AG04450 (cell line): ENCODE data around the gene APPBP2. TPM values are rescaled to one million over a fixed set of nuclear protein-coding genes. Genes with fewer than 3 reads are reported as not detected.

Source experiments
- CTCF ChIA-PET: fragments of 300-600, 350-600 bp; formaldehyde crosslinking; extraction: SDS; loops from one replicate; lab custom pipeline; 2022; ENCODE audit warnings: antibody characterized with exemption, inconsistent platforms; lab: Charles Lee
- POLR2A ChIA-PET: fragments of 350-600 bp; formaldehyde crosslinking; extraction: SDS; loops from one replicate; lab custom pipeline; 2021; ENCODE audit warnings: antibody characterized with exemption, inconsistent platforms; lab: Yijun Ruan, JAX
- DNase-seq: peaks from one replicate; pipeline ENCODE4 v3.0.0-alpha.2; 2011; ENCODE audit warnings: low read depth, low spot score
- H3K27ac ChIP-seq: one replicate; pipeline ENCODE4 v1.5.1; 2012; ENCODE audit warnings: low read depth, low read length, control low read depth
- H3K27me3 ChIP-seq: one replicate; pipeline ENCODE4 v1.6.0; 2012; ENCODE audit warnings: low read length; ENCODE audit not compliant: control insufficient read depth, insufficient read depth
- H3K4me3 ChIP-seq: 2 replicates; pipeline ENCODE4 v1.5.1; 2011; ENCODE audit warnings: mild to moderate bottlenecking, low read depth, low read length, control low read depth
- H3K9me3 ChIP-seq: 2 replicates; pipeline ENCODE4 v1.5.1; 2012; ENCODE audit warnings: low read length; ENCODE audit not compliant: control insufficient read depth, insufficient read depth
- polyA plus RNA-seq: library from polyadenylated mRNA; depleted of rRNA; stranded (reverse); fragments of >200 nt; gene quantifications from 2 replicates; pipeline ENCODE4 v1.2.3, GENCODE V29; 2011
- TF ChIP-seq, protein P1 (sequence below): IDR thresholded peaks from 2 replicates; pipeline ENCODE4 v1.5.1; 2011; ENCODE audit warnings: low read depth, low read length, control low read depth, inconsistent platforms

Gene APPBP2
- polyA plus RNA-seq, 1 experiment: 55.1 TPM

DNA sequence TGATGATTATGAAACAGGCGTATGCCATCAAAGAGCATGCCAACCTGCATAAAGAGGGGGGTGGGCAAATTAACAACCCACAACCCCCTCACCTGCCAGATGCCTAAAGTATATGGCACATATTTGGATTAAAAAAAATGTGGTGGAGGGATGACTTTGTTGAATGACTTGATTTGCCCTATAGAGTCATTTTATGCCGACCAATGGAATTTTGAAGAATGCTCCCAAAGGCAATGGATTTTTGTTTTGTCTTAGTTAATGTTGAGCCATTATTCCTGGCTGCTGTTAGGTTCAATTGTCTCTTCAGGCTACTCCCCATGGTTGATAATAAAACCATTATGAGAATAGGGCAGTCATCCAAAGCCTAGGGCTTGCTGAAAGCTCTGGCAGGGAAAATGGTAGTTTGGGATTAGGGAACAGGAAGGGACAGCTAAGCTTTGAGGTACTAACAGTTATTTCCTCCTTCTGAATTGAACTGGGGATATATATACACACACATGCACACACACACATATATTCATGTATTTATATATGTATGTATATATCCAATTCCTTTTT, 109.6 kb downstream of the APPBP2 start:
- Histone ChIP-seq H3K4me3 (no peak overlapping the region), H3K9me3 (no peaks in the 10 kb centered on the region), H3K27me3 (peaks cover 3% of the 10 kb centered on the region), H3K27ac (no peak overlapping the region)
- TF ChIP-seq, protein P1, sequence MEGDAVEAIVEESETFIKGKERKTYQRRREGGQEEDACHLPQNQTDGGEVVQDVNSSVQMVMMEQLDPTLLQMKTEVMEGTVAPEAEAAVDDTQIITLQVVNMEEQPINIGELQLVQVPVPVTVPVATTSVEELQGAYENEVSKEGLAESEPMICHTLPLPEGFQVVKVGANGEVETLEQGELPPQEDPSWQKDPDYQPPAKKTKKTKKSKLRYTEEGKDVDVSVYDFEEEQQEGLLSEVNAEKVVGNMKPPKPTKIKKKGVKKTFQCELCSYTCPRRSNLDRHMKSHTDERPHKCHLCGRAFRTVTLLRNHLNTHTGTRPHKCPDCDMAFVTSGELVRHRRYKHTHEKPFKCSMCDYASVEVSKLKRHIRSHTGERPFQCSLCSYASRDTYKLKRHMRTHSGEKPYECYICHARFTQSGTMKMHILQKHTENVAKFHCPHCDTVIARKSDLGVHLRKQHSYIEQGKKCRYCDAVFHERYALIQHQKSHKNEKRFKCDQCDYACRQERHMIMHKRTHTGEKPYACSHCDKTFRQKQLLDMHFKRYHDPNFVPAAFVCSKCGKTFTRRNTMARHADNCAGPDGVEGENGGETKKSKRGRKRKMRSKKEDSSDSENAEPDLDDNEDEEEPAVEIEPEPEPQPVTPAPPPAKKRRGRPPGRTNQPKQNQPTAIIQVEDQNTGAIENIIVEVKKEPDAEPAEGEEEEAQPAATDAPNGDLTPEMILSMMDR: no peak
- ChIA-PET CTCF (no interaction called here), POLR2A (no interaction called here)
- DNase-seq: no peak

DNA sequence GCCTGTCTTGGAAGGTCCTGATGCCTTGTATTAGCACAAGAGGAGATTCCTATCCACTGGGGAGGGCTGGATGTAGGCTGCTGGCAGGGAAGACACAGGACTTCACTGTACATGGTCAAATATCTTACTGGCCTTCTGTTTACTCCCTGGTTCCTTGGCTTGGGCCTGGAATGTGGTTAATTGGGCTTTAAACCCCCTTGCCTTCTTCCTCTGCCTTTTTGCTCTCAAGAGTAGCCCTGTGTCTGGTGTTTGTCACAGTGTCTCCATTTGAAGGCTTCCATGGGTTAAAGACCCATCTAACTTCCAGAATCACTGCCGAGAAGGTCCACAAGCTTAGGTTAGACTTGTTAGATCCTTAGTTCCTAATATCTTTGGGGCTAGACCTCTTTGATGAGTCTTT, 110.9 kb downstream of the APPBP2 start:
- Histone ChIP-seq H3K27me3 (peaks cover 3% of the 10 kb centered on the region), H3K9me3 (no peaks in the 10 kb centered on the region; the same call in none of the 2 replicates), H3K27ac (no peak overlapping the region), H3K4me3 (no peak overlapping the region)
- TF ChIP-seq, protein P1: no peak
- POLR2A ChIA-PET: no interaction called here
- CTCF ChIA-PET: no interaction called here
- DNase-seq: no peak

DNA sequence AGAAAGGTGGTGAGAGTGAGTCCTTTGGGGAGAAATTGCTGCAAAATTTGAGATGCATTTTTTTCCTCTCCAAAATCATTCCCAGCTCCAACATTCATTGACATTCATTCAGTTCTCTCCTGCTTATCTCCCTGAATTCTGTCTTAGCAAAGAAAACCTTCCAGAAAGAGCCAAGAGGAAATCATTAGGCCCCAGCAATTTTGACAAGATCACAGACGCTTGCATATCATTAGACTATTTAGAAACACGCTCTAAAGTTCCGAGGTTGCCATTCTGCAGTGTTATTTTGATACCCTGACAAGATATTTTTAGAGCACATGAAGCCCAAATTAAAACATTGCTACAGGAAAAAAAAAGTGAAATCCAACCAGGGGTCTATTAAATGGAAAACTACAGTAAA, 113.3 kb downstream of the APPBP2 start:
- no peak overlapping the region for H3K4me3 ChIP-seq
- no peak overlapping the region for H3K27ac ChIP-seq
- TF ChIP-seq, protein P1: no peak
- no peaks in the 10 kb centered on the region; the same call in none of the 2 replicates for H3K9me3 ChIP-seq
- H3K27me3 ChIP-seq: peaks cover 3% of the 10 kb centered on the region
- ChIA-PET POLR2A (no interaction called here), CTCF (interaction anchor here (1.0 kb wide), 1 partner anchor 40 kb away, joined by 9 read pairs; no protein-coding TSS in a partner anchor)
- no peak for DNase-seq

DNA sequence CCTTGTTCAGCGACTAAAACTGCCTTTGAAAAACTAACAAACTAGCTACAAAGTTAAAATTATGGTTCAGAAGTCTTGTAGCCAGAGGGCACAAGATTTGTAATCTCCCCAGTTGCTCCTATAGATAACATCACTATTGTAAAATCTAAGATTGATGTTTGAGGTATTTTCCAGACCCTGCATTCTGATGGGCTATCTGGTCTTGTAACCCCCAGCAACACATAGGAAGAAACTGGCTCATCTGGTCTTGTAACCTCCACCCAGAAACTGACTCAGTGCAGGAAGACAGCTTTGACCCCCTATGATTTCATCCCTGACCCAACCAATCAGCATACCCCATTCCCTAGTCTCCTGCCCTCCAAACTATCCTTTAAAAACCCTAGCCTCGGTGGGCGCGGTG, 116.0 kb downstream of the APPBP2 start:
- POLR2A ChIA-PET: no interaction called here
- no peak overlapping the region for H3K27ac ChIP-seq
- no peaks in the 10 kb centered on the region for H3K27me3 ChIP-seq
- H3K4me3 ChIP-seq: no peak overlapping the region
- no peaks in the 10 kb centered on the region; the same call in none of the 2 replicates for H3K9me3 ChIP-seq
- CTCF ChIA-PET: no interaction called here
- DNase-seq: no peak
- TF ChIP-seq, protein P1: no peak

DNA sequence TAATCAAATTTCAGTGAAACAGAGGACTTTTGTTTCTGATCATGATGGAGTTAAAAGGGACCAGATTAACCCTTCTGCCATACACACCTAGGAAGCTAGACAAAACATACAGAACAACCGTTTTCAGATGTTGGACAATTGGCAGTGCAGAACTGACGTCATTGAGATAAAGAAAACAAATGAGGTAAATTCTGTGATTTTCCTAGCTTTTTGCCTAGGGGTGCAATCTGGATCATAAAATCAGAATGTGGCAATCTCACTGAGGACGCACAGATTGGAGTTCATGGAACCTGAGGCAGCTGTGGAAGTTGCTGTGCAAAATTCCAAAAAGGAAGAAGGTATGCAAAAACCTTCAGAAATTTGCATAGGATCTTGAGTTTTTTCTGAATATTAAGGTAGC, 119.2 kb downstream of the APPBP2 start:
- H3K27me3 ChIP-seq: no peaks in the 10 kb centered on the region
- TF ChIP-seq, protein P1: no peak
- H3K27ac ChIP-seq: no peak overlapping the region
- no peak for DNase-seq
- POLR2A ChIA-PET: no interaction called here
- CTCF ChIA-PET: interaction anchor here (0.8 to 1.2 kb wide), 2 partner anchors 15 to 42 kb away, joined by 3 read pairs; partner anchors contain the start of gene CHCT1
- H3K4me3 ChIP-seq: no peak overlapping the region
- no peaks in the 10 kb centered on the region; the same call in none of the 2 replicates for H3K9me3 ChIP-seq
